OCI-LY7 (cell line): ENCODE measurements around the gene MBTD1. TPM values are rescaled to one million over a fixed set of nuclear protein-coding genes. Genes with fewer than 3 reads are reported as not detected.

Experiments
- BruUV-seq: library from RNA; stranded (reverse); fragments of 400-500 nt; replicated peaks from 2 replicates; lab custom pipeline; 2021; lab: Mats Ljungman, UMichigan
- CTCF ChIA-PET: fragments of 300-600 bp; sonication (Branson Sonifier 250); formaldehyde crosslinking; loops from one replicate; lab custom pipeline; 2022; ENCODE audit warnings: antibody characterized with exemption; ENCODE audit not compliant: unreplicated experiment; lab: Charles Lee
- POLR2A ChIA-PET: fragments of 300-600 bp; sonication (Branson Sonifier 250); formaldehyde crosslinking; loops from one replicate; lab custom pipeline; 2022; ENCODE audit warnings: antibody characterized with exemption; lab: Charles Lee
- DNase-seq: peaks from one replicate; pipeline ENCODE4 v3.0.0-alpha.2; 2015; ENCODE audit warnings: low spot score
- H2AFZ ChIP-seq: fragments of 200-600 bp; sonication (generic), shearing (Covaris generic); 2 replicates; pipeline ENCODE4 v1.6.1; 2014; ENCODE audit warnings: mild to moderate bottlenecking, antibody characterized with exemption, low read length, moderate library complexity
- H3K27ac ChIP-seq: fragments of 200-600 bp; sonication (generic); 2 replicates; pipeline ENCODE4 v1.5.1; 2014; ENCODE audit warnings: mixed run types, low read depth, mild to moderate bottlenecking, moderate library complexity, low read length, inconsistent platforms; ENCODE audit not compliant: poor library complexity, severe bottlenecking
- H3K36me3 ChIP-seq: fragments of 200-600 bp; sonication (generic); 2 replicates; pipeline ENCODE4 v1.6.1; 2014; ENCODE audit warnings: mild to moderate bottlenecking, antibody characterized with exemption, low read length, moderate library complexity, mixed read lengths; ENCODE audit not compliant: insufficient read depth
- H3K4me1 ChIP-seq: fragments of 200-600 bp; sonication (generic); 2 replicates; pipeline ENCODE4 v1.5.1; 2014; ENCODE audit warnings: mild to moderate bottlenecking, low read length; ENCODE audit not compliant: insufficient read depth, poor library complexity, severe bottlenecking
- H3K4me2 ChIP-seq: fragments of 200-600 bp; sonication (generic); 2 replicates; pipeline ENCODE4 v1.6.1; 2014; ENCODE audit warnings: mild to moderate bottlenecking, low read length
- H3K4me3 ChIP-seq: fragments of 200-600 bp; sonication (generic); 2 replicates; pipeline ENCODE4 v1.5.1; 2014; ENCODE audit warnings: mild to moderate bottlenecking, low read depth, low read length; ENCODE audit not compliant: poor library complexity, severe bottlenecking
- H3K79me2 ChIP-seq: fragments of 200-600 bp; sonication (generic); 2 replicates; pipeline ENCODE4 v1.6.1; 2016; ENCODE audit warnings: low read depth, mild to moderate bottlenecking, low read length, moderate library complexity, mixed read lengths; ENCODE audit not compliant: insufficient read depth
- H3K9me2 ChIP-seq: fragments of 200-600 bp; sonication (generic); 2 replicates; pipeline ENCODE4 v1.6.1; 2016; ENCODE audit warnings: mild to moderate bottlenecking, low read length, mixed read lengths; ENCODE audit not compliant: insufficient read depth
- H3K9me3 ChIP-seq: fragments of 200-600 bp; sonication (generic); 2 replicates; pipeline ENCODE4 v1.6.1; 2014; ENCODE audit warnings: mild to moderate bottlenecking, mixed run types, low read length, mixed read lengths
- H4K20me1 ChIP-seq: fragments of 200-600 bp; sonication (generic); 2 replicates; pipeline ENCODE4 v1.6.1; 2014; ENCODE audit warnings: mild to moderate bottlenecking, antibody characterized with exemption, low read length, moderate library complexity, mixed read lengths; ENCODE audit not compliant: insufficient read depth
- CTCF ChIP-seq: fragments of 200-600 bp; sonication (generic); conservative IDR thresholded peaks from 2 replicates; pipeline ENCODE4 v1.5.1; 2014; ENCODE audit warnings: mild to moderate bottlenecking, antibody characterized with exemption, low read length, moderate library complexity, mixed read lengths
- EZH2phosphoT487 ChIP-seq: fragments of 200-600 bp; sonication (generic); IDR thresholded peaks from 2 replicates; pipeline ENCODE4 v1.6.1; 2018; ENCODE audit warnings: low read depth, borderline replicate concordance, mild to moderate bottlenecking, mixed run types, antibody characterized with exemption, low read length, moderate library complexity, mixed read lengths
- intact Hi-C: fragments of 100-400 bp; cut with micrococcal nuclease; formaldehyde crosslinking; loops from one replicate; pipeline ENCODE4 v1.10.0; 2022; ENCODE audit not compliant: unreplicated experiment
- total RNA-seq, 2 experiments: library from RNA; depleted of rRNA in 1 of 2; stranded (reverse); fragments of >200 nt in 1 of 2; shearing (Covaris generic) in 1 of 2; gene quantifications; 2 replicates each; pipeline ENCODE4 v1.2.3, GENCODE V29; 2014 to 2022

The MBTD1 gene
- total RNA-seq, 2 experiments from 2014 or later = 17.3 to 39.1 TPM

- H4K20me1 ChIP-seq = 0 out of 2 replicates have a peak, but pooled peaks cover 4% of the 10 kb centered on the region
- H3K9me3 ChIP-seq = no peaks in the 10 kb centered on the region
- CTCF ChIA-PET = no interaction called here
- no peak overlapping the region for H3K4me2 ChIP-seq
- peaks cover 19% of the 10 kb centered on the region for H3K79me2 ChIP-seq
- no peak for TF ChIP-seq CTCF
- no peak for TF ChIP-seq EZH2phosphoT487
- intact Hi-C loops = no loop called here
- peaks cover 15% of the 10 kb centered on the region for H3K4me1 ChIP-seq
- no peak for DNase-seq
- POLR2A ChIA-PET = interaction anchor here (0.8 kb wide), 1 partner anchor 9 kb away, joined by 4 read pairs; no protein-coding TSS in a partner anchor
- BruUV-seq = no TSS peak
- peaks cover 83% of the 10 kb centered on the region for H3K36me3 ChIP-seq
- no peak overlapping the region for H3K27ac ChIP-seq
- no peak overlapping the region for H2AFZ ChIP-seq
- H3K9me2 ChIP-seq = no peaks in the 10 kb centered on the region
- no peak overlapping the region for H3K4me3 ChIP-seq
Observed at GRCh38 chr17:51170736-51171135, 89.1 kb downstream of the MBTD1 start.

GRCh38 chr17:51169340-51169739 lies 90.5 kb downstream of the MBTD1 start:
- H4K20me1 ChIP-seq = 0 out of 2 replicates have a peak, but pooled peaks cover 4% of the 10 kb centered on the region
- intact Hi-C loops = no loop called here

More at GRCh38 chr17:51169340-51169739, 90.5 kb downstream of the MBTD1 start:
- Histone ChIP-seq H3K4me2 (no peak overlapping the region), H2AFZ (no peak overlapping the region), H3K79me2 (peaks cover 19% of the 10 kb centered on the region), H3K4me3 (no peak overlapping the region), H3K27ac (no peak overlapping the region), H3K9me2 (no peaks in the 10 kb centered on the region), H3K9me3 (no peaks in the 10 kb centered on the region), H3K4me1 (peaks cover 22% of the 10 kb centered on the region), H3K36me3 (peaks cover 72% of the 10 kb centered on the region)
- TF ChIP-seq EZH2phosphoT487 (no peak), CTCF (no peak)
- DNase-seq = no peak
- ChIA-PET CTCF (no interaction called here), POLR2A (interaction anchor here (0.6 kb wide), 1 partner anchor 59 kb away, joined by 3 read pairs; no protein-coding TSS in a partner anchor)
- no TSS peak for BruUV-seq
